Natural killer cell (primary cell): Measurements from ENCODE around the gene FRG2B. TPM values are rescaled to one million over a fixed set of nuclear protein-coding genes. Genes with fewer than 3 reads are reported as not detected.
"Not testable (repeated sequence)": the region's sequence is repeated elsewhere in the genome, so short reads cannot be mapped to it uniquely, and the experiment has no call there.

Experiments used
- ATAC-seq, 3 donors: fragments of 150-1000 bp in 2 of 3; fragments of 200-7000 bp in 1 of 3; cut with Tn5 transposase; 1 replicate in 1 of 3; 2 replicates in 2 of 3; pipeline ENCODE4 v1.10.0; 2021; ENCODE audit warnings: mild to moderate bottlenecking in 2 of 3, moderate library complexity in 2 of 3
- DNase-seq, 2 donors: peaks; one replicate each; pipeline versions ENCODE4 v3.0.0 to v3.0.0-alpha.2; 2013 to 2021; ENCODE audit warnings: mixed read lengths in 1 of 2
- H3K27ac ChIP-seq: one replicate; pipeline ENCODE4 v1.5.1; 2013; ENCODE audit warnings: mild to moderate bottlenecking, low read length
- H3K27me3 ChIP-seq: one replicate; pipeline ENCODE4 v1.6.1; 2013; ENCODE audit warnings: low read length; ENCODE audit not compliant: control insufficient read depth, insufficient read depth
- H3K36me3 ChIP-seq: one replicate; pipeline ENCODE4 v1.6.1; 2013; ENCODE audit warnings: low read length; ENCODE audit not compliant: control insufficient read depth, insufficient read depth
- H3K4me1 ChIP-seq: one replicate; pipeline ENCODE4 v1.6.1; 2013; ENCODE audit warnings: low read length; ENCODE audit not compliant: control insufficient read depth, insufficient read depth
- H3K4me3 ChIP-seq: one replicate; pipeline ENCODE4 v1.5.1; 2013; ENCODE audit warnings: low read length
- H3K9me3 ChIP-seq: one replicate; pipeline ENCODE4 v1.6.1; 2013; ENCODE audit warnings: low read length; ENCODE audit not compliant: control insufficient read depth, insufficient read depth
- H3K27ac Mint-ChIP-seq, 2 donors: one replicate each; pipeline ENCODE4 v1.8.0; 2022; ENCODE audit warnings: mild to moderate bottlenecking in 2 of 2, mixed read lengths in 2 of 2, moderate library complexity in 1 of 2
- H3K27me3 Mint-ChIP-seq, 2 donors: one replicate each; pipeline ENCODE4 v1.8.0; 2022; ENCODE audit warnings: low read depth in 2 of 2, mixed read lengths in 2 of 2
- H3K36me3 Mint-ChIP-seq: one replicate; pipeline ENCODE4 v1.8.0; 2022; ENCODE audit warnings: mixed read lengths
- H3K4me1 Mint-ChIP-seq, 2 donors: one replicate each; pipeline ENCODE4 v1.8.0; 2022; ENCODE audit warnings: mixed read lengths in 2 of 2
- H3K4me3 Mint-ChIP-seq: one replicate; pipeline ENCODE4 v1.8.0; 2022; ENCODE audit warnings: mild to moderate bottlenecking, moderate library complexity, mixed read lengths
- H3K9me3 Mint-ChIP-seq, 2 donors: one replicate each; pipeline ENCODE4 v1.8.0; 2022; ENCODE audit warnings: mixed read lengths in 2 of 2
- WGBS: methylation state at CpG from one replicate; pipeline ENCODE4 v1.1.7; 2013; ENCODE audit warnings: missing lambda C conversion rate; ENCODE audit not compliant: insufficient coverage; 5-methylcytosine and 5-hydroxymethylcytosine counted together
- intact Hi-C: fragments of 100-400 bp; cut with micrococcal nuclease; formaldehyde crosslinking; loops from one replicate; pipeline ENCODE4 v1.14.2; 2022
- total RNA-seq, 4 donors: library from RNA; stranded (reverse); fragments of 120-200 nt in 1 of 4; gene quantifications; one replicate each; pipeline versions ENCODE4 v1.2.3 to v1.2.4, GENCODE V29; 2013 to 2022
- TF ChIP-seq, protein P1 (sequence below): fragments of 200-600 bp; IDR thresholded peaks from one replicate; pipeline ENCODE4 v1.8.0; 2022; ENCODE audit warnings: antibody characterized with exemption

The FRG2B gene
- total RNA-seq, 3 donors from 2014 or later (not counting 1 experiment from before 2014, with no cell fraction given) = not detected

DNA sequence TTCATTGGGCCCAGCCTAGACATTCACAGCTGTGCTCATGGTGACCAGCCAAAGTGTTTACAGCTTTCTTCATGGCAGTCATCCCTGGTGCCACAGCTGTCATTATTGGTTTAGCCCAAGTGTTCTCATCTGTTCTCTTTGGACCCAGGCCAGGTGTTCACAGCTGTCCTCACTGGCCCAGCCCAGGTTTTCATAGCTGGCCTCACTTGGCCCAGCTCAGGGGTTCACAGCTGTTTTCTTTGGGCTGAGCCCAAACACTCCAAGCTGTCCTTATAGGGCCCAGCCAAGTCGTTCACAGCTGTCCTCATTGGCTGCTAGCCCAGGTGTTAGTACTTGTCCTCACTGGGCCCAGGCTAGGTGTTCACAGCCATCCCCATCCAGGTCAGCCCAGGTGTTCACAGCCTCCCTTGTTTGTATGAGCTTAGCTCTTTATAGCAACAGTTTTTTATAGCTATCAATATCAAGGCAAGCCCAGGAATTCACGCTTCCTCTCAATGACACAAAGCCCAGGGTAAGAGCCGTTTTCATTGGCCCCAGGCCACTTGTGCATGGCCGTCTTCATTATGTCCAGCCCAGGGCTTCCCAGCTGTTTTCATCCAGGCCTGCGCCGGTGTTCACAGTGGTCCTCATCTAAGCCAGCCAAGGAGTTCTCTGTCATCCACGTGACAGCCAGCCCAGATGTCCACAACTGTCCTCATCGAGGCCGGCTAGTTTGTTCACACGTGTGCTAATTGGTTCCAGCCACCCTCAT is 11.6 kb downstream of the FRG2B start:
- no peaks in the 10 kb centered on the region for H3K9me3 Mint-ChIP-seq
- TF ChIP-seq, protein P1, sequence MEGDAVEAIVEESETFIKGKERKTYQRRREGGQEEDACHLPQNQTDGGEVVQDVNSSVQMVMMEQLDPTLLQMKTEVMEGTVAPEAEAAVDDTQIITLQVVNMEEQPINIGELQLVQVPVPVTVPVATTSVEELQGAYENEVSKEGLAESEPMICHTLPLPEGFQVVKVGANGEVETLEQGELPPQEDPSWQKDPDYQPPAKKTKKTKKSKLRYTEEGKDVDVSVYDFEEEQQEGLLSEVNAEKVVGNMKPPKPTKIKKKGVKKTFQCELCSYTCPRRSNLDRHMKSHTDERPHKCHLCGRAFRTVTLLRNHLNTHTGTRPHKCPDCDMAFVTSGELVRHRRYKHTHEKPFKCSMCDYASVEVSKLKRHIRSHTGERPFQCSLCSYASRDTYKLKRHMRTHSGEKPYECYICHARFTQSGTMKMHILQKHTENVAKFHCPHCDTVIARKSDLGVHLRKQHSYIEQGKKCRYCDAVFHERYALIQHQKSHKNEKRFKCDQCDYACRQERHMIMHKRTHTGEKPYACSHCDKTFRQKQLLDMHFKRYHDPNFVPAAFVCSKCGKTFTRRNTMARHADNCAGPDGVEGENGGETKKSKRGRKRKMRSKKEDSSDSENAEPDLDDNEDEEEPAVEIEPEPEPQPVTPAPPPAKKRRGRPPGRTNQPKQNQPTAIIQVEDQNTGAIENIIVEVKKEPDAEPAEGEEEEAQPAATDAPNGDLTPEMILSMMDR = no peak
- no peaks in the 10 kb centered on the region for H3K27me3 ChIP-seq
- DNase-seq = no peak
- ATAC-seq = no peak
- no peaks in the 10 kb centered on the region for H3K4me1 Mint-ChIP-seq
- H3K4me3 ChIP-seq = no peak overlapping the region
- no peak overlapping the region for H3K4me3 Mint-ChIP-seq
- no peaks in the 10 kb centered on the region for H3K36me3 ChIP-seq
- 91% methylated on average over 10 of the region's 10 CpGs for WGBS
- no peak overlapping the region for H3K27ac Mint-ChIP-seq
- no peaks in the 10 kb centered on the region for H3K4me1 ChIP-seq
- H3K9me3 ChIP-seq = no peaks in the 10 kb centered on the region
- peaks cover 8 to 14% of the 10 kb centered on the region in 2 donors for H3K27me3 Mint-ChIP-seq
- H3K27ac ChIP-seq = no peak overlapping the region
- H3K36me3 Mint-ChIP-seq = no peaks in the 10 kb centered on the region
- intact Hi-C loops = no loop called here

DNA sequence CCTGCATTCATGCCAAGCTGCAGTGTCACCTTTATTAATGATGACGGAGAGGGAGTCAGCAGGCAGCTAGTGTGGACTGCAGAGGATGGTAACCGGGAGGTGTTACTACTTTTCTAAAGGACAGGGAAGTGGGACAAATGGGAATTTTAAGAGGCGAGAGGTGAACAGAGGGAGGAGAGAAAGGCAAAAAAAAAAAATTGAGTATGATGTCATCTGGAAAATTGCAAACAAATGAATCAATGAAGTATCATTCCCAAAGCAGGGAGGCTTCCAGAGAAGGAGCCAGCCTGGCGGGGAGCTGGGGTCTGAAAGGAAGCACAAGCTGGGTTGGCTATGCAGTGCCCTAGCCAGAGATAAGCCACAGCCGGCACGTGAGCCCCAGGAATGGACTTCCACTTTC is 12.9 kb downstream of the FRG2B start:
- intact Hi-C loops = no loop called here
- H3K27ac ChIP-seq = no peak overlapping the region
- H3K4me1 ChIP-seq = no peaks in the 10 kb centered on the region
- no peak overlapping the region for H3K27ac Mint-ChIP-seq
- no peaks in the 10 kb centered on the region for H3K9me3 Mint-ChIP-seq
- 67% methylated on average over 6 of the region's 6 CpGs for WGBS
- H3K36me3 Mint-ChIP-seq = no peaks in the 10 kb centered on the region
- TF ChIP-seq, protein P1 = no peak
- H3K4me1 Mint-ChIP-seq = no peaks in the 10 kb centered on the region
- no peaks in the 10 kb centered on the region for H3K27me3 ChIP-seq
- H3K9me3 ChIP-seq = no peaks in the 10 kb centered on the region
- H3K4me3 ChIP-seq = no peak overlapping the region
- ATAC-seq (no peak), DNase-seq (no peak)
- H3K27me3 Mint-ChIP-seq = peaks cover 12 to 17% of the 10 kb centered on the region in 2 donors
- H3K4me3 Mint-ChIP-seq = no peak overlapping the region
- H3K36me3 ChIP-seq = no peaks in the 10 kb centered on the region

- Mint-ChIP-seq H3K27me3 (peaks cover 25 to 35% of the 10 kb centered on the region in 2 donors), H3K27ac (no peak overlapping the region), H3K36me3 (peaks cover 7% of the 10 kb centered on the region), H3K4me1 (no peaks in the 10 kb centered on the region), H3K4me3 (no peak overlapping the region), H3K9me3 (no peaks in the 10 kb centered on the region)
- intact Hi-C loops = no loop called here
- ATAC-seq = no peak
- Histone ChIP-seq H3K4me1 (no peaks in the 10 kb centered on the region), H3K4me3 (no peak overlapping the region), H3K9me3 (peaks cover 4% of the 10 kb centered on the region), H3K36me3 (no peaks in the 10 kb centered on the region), H3K27ac (no peak overlapping the region), H3K27me3 (peaks cover 2% of the 10 kb centered on the region)
- 64% methylated on average over 4 of the region's 4 CpGs for WGBS
- no peak for DNase-seq
- TF ChIP-seq, protein P1 = no peak
Measured at GRCh38 chr10:133611079-133611478, 15.5 kb downstream of the FRG2B start.

- no peak overlapping the region for H3K27ac Mint-ChIP-seq
- no peaks in the 10 kb centered on the region for H3K9me3 Mint-ChIP-seq
- Histone ChIP-seq H3K9me3 (peaks cover 4% of the 10 kb centered on the region), H3K4me3 (no peak overlapping the region), H3K4me1 (no peaks in the 10 kb centered on the region), H3K27me3 (peaks cover 2% of the 10 kb centered on the region), H3K27ac (no peak overlapping the region), H3K36me3 (no peaks in the 10 kb centered on the region)
- TF ChIP-seq, protein P1 = no peak
- DNase-seq (peak in 1 of 2 donors; percentile 32), ATAC-seq (no peak)
- peaks cover 36 to 53% of the 10 kb centered on the region in 2 donors for H3K27me3 Mint-ChIP-seq
- intact Hi-C loops = no loop called here
- no peak overlapping the region for H3K4me3 Mint-ChIP-seq
- no peaks in the 10 kb centered on the region for H3K4me1 Mint-ChIP-seq
- H3K36me3 Mint-ChIP-seq = peaks cover 7% of the 10 kb centered on the region
- 10% methylated on average over 2 of the region's 3 CpGs for WGBS
Measured at GRCh38 chr10:133608855-133609254, 17.7 kb downstream of the FRG2B start.

GRCh38 chr10:133603434-133603833 is 23.2 kb downstream of the FRG2B start:
- WGBS = 84% methylated on average over 2 of the region's 2 CpGs
- peaks cover 43 to 84% of the 10 kb centered on the region in 2 donors for H3K27me3 Mint-ChIP-seq
- H3K4me3 ChIP-seq, H3K36me3 Mint-ChIP-seq, intact Hi-C loops, ATAC-seq, H3K36me3 ChIP-seq, H3K4me1 ChIP-seq, H3K27ac ChIP-seq, H3K4me1 Mint-ChIP-seq, H3K27ac Mint-ChIP-seq, H3K9me3 ChIP-seq, H3K4me3 Mint-ChIP-seq, H3K9me3 Mint-ChIP-seq, H3K27me3 ChIP-seq, DNase-seq: not testable (repeated sequence)
